HepG2 (cell line): ENCODE results near the gene B3GNT7. TPM values are rescaled to one million over a fixed set of nuclear protein-coding genes. Genes with fewer than 3 reads are reported as not detected.
A peak's percentile ranks its signal among the peaks of the same experiment; 100 is the strongest.

Experiments used
- CBX2 ChIP-seq, 2 experiments: fragments of 200-600 bp in 1 of 2; sonication (generic); formaldehyde crosslinking in 1 of 2; IDR thresholded peaks; 2 replicates each; pipeline versions ENCODE4 v1.7.0 to v1.8.1; 2018 to 2022; ENCODE audit warnings: low read depth in 2 of 2, low read length in 1 of 2, mild to moderate bottlenecking in 1 of 2, missing genetic modification reagents in 1 of 2
- FLYWCH1 ChIP-seq: sonication (generic); formaldehyde crosslinking; IDR thresholded peaks from 2 replicates; pipeline ENCODE4 v1.8.1; 2023; ENCODE audit warnings: mild to moderate bottlenecking, missing genetic modification reagents
- FOXJ3 ChIP-seq: sonication (generic); formaldehyde crosslinking; IDR thresholded peaks from 2 replicates; pipeline ENCODE4 v1.4.0; 2020; ENCODE audit warnings: missing genetic modification reagents, mild to moderate bottlenecking, borderline replicate concordance
- HIVEP1 ChIP-seq: sonication (generic); formaldehyde crosslinking; IDR thresholded peaks from 2 replicates; pipeline ENCODE4 v1.4.0; 2020; ENCODE audit warnings: mild to moderate bottlenecking, missing genetic modification reagents
- HNRNPL ChIP-seq: fragments of 200-400 bp; formaldehyde crosslinking; IDR thresholded peaks from 2 replicates; pipeline ENCODE4 v1.6.1; 2017; ENCODE audit warnings: mild to moderate bottlenecking, low read depth, low read length
- JUNB ChIP-seq: sonication (generic); formaldehyde crosslinking; IDR thresholded peaks from 2 replicates; pipeline ENCODE4 v1.8.0; 2022; ENCODE audit warnings: missing genetic modification reagents, mild to moderate bottlenecking, borderline replicate concordance
- LRRFIP1 ChIP-seq: sonication (generic); formaldehyde crosslinking; conservative IDR thresholded peaks from 2 replicates; pipeline ENCODE4 v1.4.0; 2020; ENCODE audit warnings: missing genetic modification reagents
- PAX8 ChIP-seq: sonication (generic); formaldehyde crosslinking; IDR thresholded peaks from 2 replicates; pipeline ENCODE4 v1.8.0; 2022; ENCODE audit warnings: mild to moderate bottlenecking, missing genetic modification reagents, borderline replicate concordance
- SMAD1 ChIP-seq: sonication (generic); formaldehyde crosslinking; IDR thresholded peaks from 2 replicates; pipeline ENCODE4 v1.4.0; 2020; ENCODE audit warnings: missing genetic modification reagents, low read depth, mild to moderate bottlenecking, borderline replicate concordance
- SRSF1 ChIP-seq: fragments of 200-400 bp; formaldehyde crosslinking; optimal IDR thresholded peaks from 2 replicates; pipeline ENCODE3; 2017; ENCODE audit warnings: mild to moderate bottlenecking, low read depth, low read length, moderate library complexity
- WIZ ChIP-seq: sonication (generic); formaldehyde crosslinking; IDR thresholded peaks from 2 replicates; pipeline ENCODE4 v1.5.1; 2020; ENCODE audit warnings: mild to moderate bottlenecking, missing genetic modification reagents
- ZBTB1 ChIP-seq: sonication (generic); formaldehyde crosslinking; IDR thresholded peaks from 2 replicates; pipeline ENCODE4 v1.4.0; 2020; ENCODE audit warnings: missing genetic modification reagents, borderline replicate concordance
- ZBTB7A ChIP-seq: sonication (generic); formaldehyde crosslinking; IDR thresholded peaks from 2 replicates; pipeline ENCODE4 v1.8.0; 2022; ENCODE audit warnings: mild to moderate bottlenecking, missing genetic modification reagents
- ZNF274 ChIP-seq: sonication (generic); formaldehyde crosslinking; IDR thresholded peaks from 2 replicates; pipeline ENCODE4 v1.5.1; 2020; ENCODE audit warnings: mild to moderate bottlenecking, missing genetic modification reagents
- ZNF317 ChIP-seq: sonication (generic); formaldehyde crosslinking; IDR thresholded peaks from 2 replicates; pipeline ENCODE4 v1.5.0; 2020; ENCODE audit warnings: mild to moderate bottlenecking, missing genetic modification reagents
- ZNF350 ChIP-seq: sonication (generic); formaldehyde crosslinking; IDR thresholded peaks from 2 replicates; pipeline ENCODE4 v1.4.0; 2020; ENCODE audit warnings: mild to moderate bottlenecking, low read depth, missing genetic modification reagents, borderline replicate concordance
- ZNF563 ChIP-seq: sonication (generic); formaldehyde crosslinking; IDR thresholded peaks from 2 replicates; pipeline ENCODE4 v1.8.0; 2022; ENCODE audit warnings: mild to moderate bottlenecking, moderate library complexity, missing genetic modification reagents
- ZNF605 ChIP-seq: sonication (generic); formaldehyde crosslinking; IDR thresholded peaks from 2 replicates; pipeline ENCODE4 v1.8.0; 2022; ENCODE audit warnings: mild to moderate bottlenecking, missing genetic modification reagents
- ZNF709 ChIP-seq: sonication (generic); formaldehyde crosslinking; IDR thresholded peaks from 2 replicates; pipeline ENCODE4 v1.5.0; 2020; ENCODE audit warnings: mild to moderate bottlenecking, missing genetic modification reagents
- ZNF816 ChIP-seq: sonication (generic); formaldehyde crosslinking; IDR thresholded peaks from 2 replicates; pipeline ENCODE4 v1.8.0; 2022; ENCODE audit warnings: missing genetic modification reagents, mild to moderate bottlenecking, borderline replicate concordance
- polyA plus RNA-seq, 8 experiments: library from polyadenylated mRNA; depleted of rRNA in 3 of 8; stranded (reverse) in 7 of 8; unstranded in 1 of 8; fragments of >200 nt; fragmentation: Illumina TruSeq in 4 of 8; extraction: Trizol in 4 of 8; gene quantifications; 2 replicates each; pipeline versions ENCODE4 v1.2.1 to v1.2.3, GENCODE V29; 2011 to 2016; ENCODE audit warnings: low read depth in 4 of 8, missing spikeins in 1 of 8, mixed read lengths in 1 of 8; ENCODE audit not compliant: insufficient read depth in 1 of 8
- total RNA-seq, 5 experiments: library from RNA; depleted of rRNA; stranded (reverse); fragments of >200 nt; fragmentation: Illumina TruSeq; extraction: Trizol; gene quantifications; 2 replicates each; pipeline ENCODE4 v1.2.3, GENCODE V29; 2016; ENCODE audit warnings: low read depth in 1 of 5
- TF ChIP-seq, protein P1 (sequence below): sonication (generic); formaldehyde crosslinking; IDR thresholded peaks from 2 replicates; pipeline ENCODE4 v1.5.1; 2020; ENCODE audit warnings: mild to moderate bottlenecking, missing genetic modification reagents, moderate library complexity
- TF ChIP-seq, protein P2 (sequence below): IDR thresholded peaks from 2 replicates; pipeline ENCODE4 v1.6.1; 2016; ENCODE audit warnings: low read depth, borderline replicate concordance
- TF ChIP-seq, protein P3 (sequence below): sonication (generic); formaldehyde crosslinking; IDR thresholded peaks from 2 replicates; pipeline ENCODE4 v1.8.1; 2023; ENCODE audit warnings: mild to moderate bottlenecking, missing genetic modification reagents

B3GNT7 gene
- total and polyA plus RNA-seq, 2 of the 13 experiments (the other 11 are each of a cell fraction or from before 2014, with no cell fraction given), result 0.04 to 0.24 TPM

DNA sequence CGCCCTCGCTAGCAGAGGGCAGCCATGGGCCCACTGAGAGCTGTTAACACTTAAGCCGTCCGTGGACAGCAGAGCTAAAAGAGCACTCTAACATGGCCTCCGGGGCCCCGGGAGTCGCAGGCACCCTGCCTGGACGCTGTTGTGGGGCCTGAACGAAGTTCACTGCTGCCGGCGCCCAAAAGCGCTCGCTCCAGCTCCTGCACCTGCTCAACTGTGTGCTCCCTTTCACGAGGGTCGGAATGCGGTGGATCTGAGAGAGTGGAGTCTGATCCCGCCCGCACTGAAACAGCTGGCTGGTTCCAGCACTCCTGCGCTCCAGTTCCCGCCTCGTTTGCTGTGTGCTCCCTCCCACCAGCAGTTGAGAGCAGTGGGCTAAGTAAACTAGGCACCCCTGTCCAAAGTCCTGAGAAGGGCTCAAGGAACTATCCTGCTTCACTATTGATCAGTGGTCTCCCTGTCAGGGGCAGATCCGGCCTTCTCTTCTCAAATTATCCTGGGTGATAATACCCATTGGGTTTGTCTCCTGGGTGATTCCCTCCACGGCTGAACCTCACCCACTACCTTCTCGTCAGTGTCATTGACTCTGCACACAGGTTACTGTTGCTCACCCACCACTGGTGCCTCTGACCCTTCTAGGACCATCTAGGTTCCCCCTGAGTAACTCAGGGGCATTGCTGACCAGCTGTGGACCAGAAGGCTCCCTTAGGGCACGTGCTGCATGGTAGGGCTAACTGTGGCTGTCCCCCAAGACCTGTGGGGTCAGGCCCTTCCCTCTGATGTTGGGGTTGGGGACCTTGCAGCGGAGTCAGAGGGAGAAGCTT is 23.5 kb downstream of the B3GNT7 start (continued):
- TF ChIP-seq, protein P1, sequence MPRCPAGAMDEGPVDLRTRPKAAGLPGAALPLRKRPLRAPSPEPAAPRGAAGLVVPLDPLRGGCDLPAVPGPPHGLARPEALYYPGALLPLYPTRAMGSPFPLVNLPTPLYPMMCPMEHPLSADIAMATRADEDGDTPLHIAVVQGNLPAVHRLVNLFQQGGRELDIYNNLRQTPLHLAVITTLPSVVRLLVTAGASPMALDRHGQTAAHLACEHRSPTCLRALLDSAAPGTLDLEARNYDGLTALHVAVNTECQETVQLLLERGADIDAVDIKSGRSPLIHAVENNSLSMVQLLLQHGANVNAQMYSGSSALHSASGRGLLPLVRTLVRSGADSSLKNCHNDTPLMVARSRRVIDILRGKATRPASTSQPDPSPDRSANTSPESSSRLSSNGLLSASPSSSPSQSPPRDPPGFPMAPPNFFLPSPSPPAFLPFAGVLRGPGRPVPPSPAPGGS (CRISPR knock-in tag), result peak; percentile 67
- TF ChIP-seq FLYWCH1 (CRISPR knock-in tag) (no peak), ZNF709 (peak; percentile 87; the same call in 1 of the 2 replicates), JUNB (CRISPR knock-in tag) (no peak), SMAD1 (0 out of 2 replicates have a peak, but pooled peaks have one; percentile 71), HNRNPL (0 out of 2 replicates have a peak, but pooled peaks have one; percentile 52), PAX8 (CRISPR knock-in tag) (no peak), HIVEP1 (CRISPR knock-in tag) (peak; percentile 83), ZBTB1 (CRISPR knock-in tag) (no peak), SRSF1 (no peak), FOXJ3 (CRISPR knock-in tag) (peak; percentile 48; the same call in 1 of the 2 replicates), WIZ (CRISPR knock-in tag) (peak; percentile 85; the same call in 1 of the 2 replicates), ZNF816 (no peak), ZNF605 (CRISPR knock-in tag) (peak; percentile 44; the same call in 1 of the 2 replicates), CBX2 (IDR thresholded peaks at IDR 0.05; ENCODE audit: low read depth, low read length) (no peak), CBX2 (CRISPR knock-in tag; IDR thresholded peaks at IDR 0.05; ENCODE audit: low read depth) (0 out of 2 replicates have a peak, but pooled peaks have one; percentile 50), ZBTB7A (CRISPR knock-in tag) (peak; percentile 94), ZNF350 (CRISPR knock-in tag) (peak; percentile 81), ZNF317 (CRISPR knock-in tag) (0 out of 2 replicates have a peak, but pooled peaks have one; percentile 25), ZNF563 (CRISPR knock-in tag) (peak; percentile 55; the same call in 1 of the 2 replicates), LRRFIP1 (CRISPR knock-in tag) (no peak), ZNF274 (CRISPR knock-in tag) (0 out of 2 replicates have a peak, but pooled peaks have one; percentile 19)
- TF ChIP-seq, protein P2, sequence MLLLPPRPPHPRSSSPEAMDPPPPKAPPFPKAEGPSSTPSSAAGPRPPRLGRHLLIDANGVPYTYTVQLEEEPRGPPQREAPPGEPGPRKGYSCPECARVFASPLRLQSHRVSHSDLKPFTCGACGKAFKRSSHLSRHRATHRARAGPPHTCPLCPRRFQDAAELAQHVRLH (CRISPR knock-in tag), result no peak
- TF ChIP-seq, protein P3, sequence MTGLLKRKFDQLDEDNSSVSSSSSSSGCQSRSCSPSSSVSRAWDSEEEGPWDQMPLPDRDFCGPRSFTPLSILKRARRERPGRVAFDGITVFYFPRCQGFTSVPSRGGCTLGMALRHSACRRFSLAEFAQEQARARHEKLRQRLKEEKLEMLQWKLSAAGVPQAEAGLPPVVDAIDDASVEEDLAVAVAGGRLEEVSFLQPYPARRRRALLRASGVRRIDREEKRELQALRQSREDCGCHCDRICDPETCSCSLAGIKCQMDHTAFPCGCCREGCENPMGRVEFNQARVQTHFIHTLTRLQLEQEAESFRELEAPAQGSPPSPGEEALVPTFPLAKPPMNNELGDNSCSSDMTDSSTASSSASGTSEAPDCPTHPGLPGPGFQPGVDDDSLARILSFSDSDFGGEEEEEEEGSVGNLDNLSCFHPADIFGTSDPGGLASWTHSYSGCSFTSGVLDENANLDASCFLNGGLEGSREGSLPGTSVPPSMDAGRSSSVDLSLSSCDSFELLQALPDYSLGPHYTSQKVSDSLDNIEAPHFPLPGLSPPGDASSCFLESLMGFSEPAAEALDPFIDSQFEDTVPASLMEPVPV (CRISPR knock-in tag), result 0 out of 2 replicates have a peak, but pooled peaks have one; percentile 21
